PC-3 (cell line): ENCODE data around the gene JTB. TPM values are rescaled to one million over a fixed set of nuclear protein-coding genes. Genes with fewer than 3 reads are reported as not detected.

Source experiments
- ATAC-seq: fragments of 200-7000 bp; cut with Tn5 transposase; 2 replicates; pipeline ENCODE4 v1.9.1; 2020; ENCODE audit warnings: mild to moderate bottlenecking, moderate library complexity
- BruUV-seq: library from RNA; stranded (reverse); fragments of 400-500 nt; replicated peaks from 2 replicates; lab custom pipeline; 2021; lab: Mats Ljungman, UMichigan
- CTCF ChIA-PET: fragments of 300-600 bp; sonication (Branson Sonifier 250); formaldehyde crosslinking; loops from one replicate; lab custom pipeline; 2022; ENCODE audit warnings: antibody characterized with exemption; lab: Charles Lee
- POLR2A ChIA-PET: fragments of 300-600 bp; sonication (Branson Sonifier 250); formaldehyde crosslinking; loops from one replicate; lab custom pipeline; 2022; ENCODE audit warnings: antibody characterized with exemption; ENCODE audit not compliant: unreplicated experiment; lab: Charles Lee
- DNase-seq: peaks from one replicate; pipeline ENCODE4 v3.0.0-alpha.2; 2015
- H2AFZ ChIP-seq: fragments of 300-600 bp; sonication (generic); 2 replicates; pipeline ENCODE4 v1.6.0; 2016; ENCODE audit warnings: antibody characterized with exemption, low read length
- H3F3A ChIP-seq: fragments of 300-600 bp; sonication (generic); one replicate; pipeline ENCODE4 v1.6.0; 2017; ENCODE audit warnings: antibody characterized with exemption, low read length, control low read depth, mild to moderate bottlenecking; ENCODE audit not compliant: unreplicated experiment
- H3K27ac ChIP-seq: fragments of 300-600 bp; sonication (generic); 2 replicates; pipeline ENCODE4 v1.5.1; 2016; ENCODE audit warnings: mild to moderate bottlenecking, low read length
- H3K27me3 ChIP-seq: fragments of 300-600 bp; sonication (generic); 2 replicates; pipeline ENCODE4 v1.6.1; 2016; ENCODE audit warnings: low read length, mixed read lengths
- H3K36me3 ChIP-seq: fragments of 300-600 bp; sonication (generic); 2 replicates; pipeline ENCODE4 v1.6.1; 2016; ENCODE audit warnings: low read depth, mixed run types, low read length, mixed read lengths
- H3K4me1 ChIP-seq: fragments of 300-600 bp; sonication (generic); 2 replicates; pipeline ENCODE4 v1.5.1; 2016; ENCODE audit warnings: low read length; ENCODE audit not compliant: insufficient read depth
- H3K4me2 ChIP-seq: fragments of 300-600 bp; sonication (generic); 2 replicates; pipeline ENCODE4 v1.6.0; 2016; ENCODE audit warnings: low read length
- H3K4me3 ChIP-seq: fragments of 300-600 bp; sonication (generic); 2 replicates; pipeline ENCODE4 v1.5.1; 2016; ENCODE audit warnings: mild to moderate bottlenecking, low read length, mixed read lengths
- H3K79me2 ChIP-seq: fragments of 300-600 bp; sonication (generic); 2 replicates; pipeline ENCODE4 v1.6.1; 2017; ENCODE audit warnings: low read length, mixed read lengths
- H3K9ac ChIP-seq: fragments of 300-600 bp; sonication (generic); 2 replicates; pipeline ENCODE4 v1.6.0; 2016; ENCODE audit warnings: mild to moderate bottlenecking, low read length
- H3K9me2 ChIP-seq: fragments of 300-600 bp; sonication (generic); replicated peaks from 2 replicates; pipeline ENCODE4 v1.6.1; 2016; ENCODE audit warnings: mixed run types, low read length, mixed read lengths
- H3K9me3 ChIP-seq: fragments of 300-600 bp; sonication (generic); 2 replicates; pipeline ENCODE4 v1.6.1; 2016; ENCODE audit warnings: low read length, mixed read lengths
- H4K20me1 ChIP-seq: fragments of 300-600 bp; sonication (generic); 2 replicates; pipeline ENCODE4 v1.6.1; 2016; ENCODE audit warnings: low read length, mixed read lengths
- EZH2 ChIP-seq: fragments of 300-600 bp; sonication (generic); IDR thresholded peaks from one replicate; pipeline ENCODE4 v1.6.1; 2017; ENCODE audit warnings: antibody characterized with exemption, mild to moderate bottlenecking, low read length; ENCODE audit not compliant: unreplicated experiment
- EZH2phosphoT487 ChIP-seq: fragments of 300-600 bp; sonication (generic); IDR thresholded peaks from 2 replicates; pipeline ENCODE4 v1.6.1; 2018; ENCODE audit warnings: mild to moderate bottlenecking, antibody characterized with exemption, low read length, borderline replicate concordance
- intact Hi-C: fragments of 100-400 bp; cut with micrococcal nuclease; formaldehyde crosslinking; loops from 2 replicates; pipeline ENCODE4 v1.9.0; 2023
- total RNA-seq: library from RNA; depleted of rRNA; stranded (reverse); fragments of >200 nt; gene quantifications from 2 replicates; pipeline ENCODE4 v1.2.3, GENCODE V29; 2014
- TF ChIP-seq, protein P1 (sequence below): fragments of 300-600 bp; sonication (generic); conservative IDR thresholded peaks from 2 replicates; pipeline ENCODE4 v1.5.1; 2017; ENCODE audit warnings: antibody characterized with exemption, low read depth, mild to moderate bottlenecking, low read length

JTB gene
- total RNA-seq, 1 experiment from 2014 or later: 377 TPM

DNA sequence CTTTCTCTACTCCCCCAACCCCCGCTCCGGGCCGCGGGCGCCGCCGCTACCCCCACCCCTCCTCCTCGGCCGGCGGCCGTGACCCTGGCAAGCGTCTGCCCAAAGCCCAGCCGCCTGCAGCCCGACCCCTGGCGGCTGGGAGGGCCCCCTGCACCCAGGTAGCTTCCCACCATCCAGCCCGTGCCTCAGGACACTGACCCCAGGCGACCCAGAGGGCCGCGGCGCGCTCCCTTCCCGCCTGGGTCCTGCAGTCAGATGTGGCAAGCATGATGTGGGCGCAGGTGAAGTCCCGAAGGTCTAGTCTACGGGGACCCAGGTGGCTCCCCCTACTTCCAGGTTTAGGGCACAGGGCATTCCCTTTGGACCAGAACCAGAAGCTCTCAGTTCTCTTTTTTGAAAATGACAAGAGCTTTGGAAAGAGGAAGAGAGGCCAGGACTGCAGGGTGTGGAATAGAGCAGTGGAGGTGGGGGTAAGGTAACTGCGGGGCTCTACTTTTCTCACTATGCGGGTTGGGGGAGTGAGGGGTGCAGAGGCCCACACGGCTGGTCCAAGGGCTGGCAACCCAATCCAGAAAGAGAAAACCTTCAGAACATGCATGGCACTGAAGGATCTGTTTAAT, 30.7 kb downstream of the JTB start, which contains the start of gene DENND4B:
Gene DENND4B (minus strand): TSS at position 97 of the 620 bp plus-strand sequence. CDS start 2,344 bp downstream, outside the sequence.
- Histone ChIP-seq H3K36me3 (peaks cover 19% of the 10 kb centered on the region; the same call in 1 of the 2 replicates), H3K4me3 (peak within 1 kb of the TSS; percentile 81), H3K79me2 (peaks cover 23% of the 10 kb centered on the region), H3F3A (no peaks in the 10 kb centered on the region), H3K9me2 (no peaks in the 10 kb centered on the region), H3K4me1 (peaks cover 13% of the 10 kb centered on the region), H4K20me1 (no peaks in the 10 kb centered on the region), H3K4me2 (peak within 1 kb of the TSS; percentile 96), H3K27me3 (no peaks in the 10 kb centered on the region), H2AFZ (peak within 1 kb of the TSS; percentile 86), H3K9me3 (no peaks in the 10 kb centered on the region), H3K9ac (peak within 1 kb of the TSS; percentile 79), H3K27ac (peak within 1 kb of the TSS; percentile 43)
- intact Hi-C loops: loop anchor here (1.0 kb wide), 1 partner anchor 12 kb away; the partner anchor contains the start of gene CRTC2
- POLR2A ChIA-PET: interaction anchor here (0.6 to 1.1 kb wide), 3 partner anchors 23 to 325 kb away, joined by 3 to 15 read pairs (median 11); partner anchors contain the start of gene HAX1
- ATAC-seq (peak; percentile 88), DNase-seq (peak; percentile 86)
- TF ChIP-seq EZH2phosphoT487: no peak
- TF ChIP-seq, protein P1, sequence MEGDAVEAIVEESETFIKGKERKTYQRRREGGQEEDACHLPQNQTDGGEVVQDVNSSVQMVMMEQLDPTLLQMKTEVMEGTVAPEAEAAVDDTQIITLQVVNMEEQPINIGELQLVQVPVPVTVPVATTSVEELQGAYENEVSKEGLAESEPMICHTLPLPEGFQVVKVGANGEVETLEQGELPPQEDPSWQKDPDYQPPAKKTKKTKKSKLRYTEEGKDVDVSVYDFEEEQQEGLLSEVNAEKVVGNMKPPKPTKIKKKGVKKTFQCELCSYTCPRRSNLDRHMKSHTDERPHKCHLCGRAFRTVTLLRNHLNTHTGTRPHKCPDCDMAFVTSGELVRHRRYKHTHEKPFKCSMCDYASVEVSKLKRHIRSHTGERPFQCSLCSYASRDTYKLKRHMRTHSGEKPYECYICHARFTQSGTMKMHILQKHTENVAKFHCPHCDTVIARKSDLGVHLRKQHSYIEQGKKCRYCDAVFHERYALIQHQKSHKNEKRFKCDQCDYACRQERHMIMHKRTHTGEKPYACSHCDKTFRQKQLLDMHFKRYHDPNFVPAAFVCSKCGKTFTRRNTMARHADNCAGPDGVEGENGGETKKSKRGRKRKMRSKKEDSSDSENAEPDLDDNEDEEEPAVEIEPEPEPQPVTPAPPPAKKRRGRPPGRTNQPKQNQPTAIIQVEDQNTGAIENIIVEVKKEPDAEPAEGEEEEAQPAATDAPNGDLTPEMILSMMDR: peak; percentile 90
- CTCF ChIA-PET: interaction anchor here (0.5 to 1.6 kb wide), 10 partner anchors 11 to 127 kb away, joined by 3 to 19 read pairs (median 5); partner anchors contain the start of genes GATAD2B, JTB, RAB13 and SLC39A1
- BruUV-seq: no TSS peak

DNA sequence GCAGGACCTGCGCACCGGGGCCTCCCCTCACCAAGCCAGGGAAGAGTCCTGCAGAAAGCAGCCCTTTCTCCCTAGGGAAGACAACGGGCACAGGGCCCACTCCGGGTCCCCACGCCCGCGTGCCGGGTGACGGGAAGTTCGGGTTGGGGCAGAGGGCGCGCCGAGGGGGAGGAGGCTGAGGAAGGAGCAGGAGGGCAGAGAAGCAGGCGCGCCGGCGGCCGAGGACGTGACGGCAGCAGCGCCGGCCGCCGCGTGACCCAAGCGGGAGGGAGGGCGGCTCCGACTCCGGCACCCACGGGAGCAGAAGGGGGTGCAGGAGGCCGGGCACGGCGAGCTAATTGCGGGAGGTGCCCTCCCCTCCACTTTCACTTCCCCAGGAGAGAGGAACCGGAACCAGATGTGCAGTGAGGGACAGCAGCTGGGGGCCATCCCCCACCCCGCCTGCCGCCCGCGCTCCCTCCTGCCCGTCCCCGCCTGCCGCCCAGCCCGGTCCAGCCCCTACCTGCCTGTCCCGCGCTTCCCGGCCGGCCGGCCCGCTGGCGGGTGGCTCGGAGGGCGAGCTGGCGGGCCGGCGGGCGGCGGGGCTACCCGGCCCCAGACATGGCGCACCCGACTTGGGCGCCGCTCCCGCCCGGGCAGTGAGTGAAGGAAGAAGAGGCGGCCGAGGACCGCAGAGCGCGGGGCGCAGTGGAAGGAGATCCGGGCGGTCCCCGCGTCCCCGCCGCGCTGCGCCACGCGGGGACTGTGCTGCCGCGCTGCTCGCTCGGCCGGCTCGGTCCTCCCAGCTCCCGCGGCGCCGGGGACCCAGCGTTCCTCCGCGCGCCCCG, 31.5 kb downstream of the JTB start:
- Histone ChIP-seq H3K79me2 (peaks cover 23% of the 10 kb centered on the region), H3K36me3 (peaks cover 16% of the 10 kb centered on the region; the same call in 1 of the 2 replicates), H3K9ac (peak overlapping the region; percentile 79), H3K27me3 (no peaks in the 10 kb centered on the region), H3K4me3 (peak overlapping the region; percentile 81), H3K9me3 (no peaks in the 10 kb centered on the region), H3K9me2 (no peaks in the 10 kb centered on the region), H3K4me2 (peak overlapping the region; percentile 96), H2AFZ (peak overlapping the region; percentile 86), H3K27ac (peak overlapping the region; percentile 43), H4K20me1 (no peaks in the 10 kb centered on the region), H3K4me1 (peaks cover 13% of the 10 kb centered on the region), H3F3A (no peaks in the 10 kb centered on the region)
- intact Hi-C loops: loop anchor here (1.0 kb wide), 1 partner anchor 12 kb away; the partner anchor contains the start of gene CRTC2
- DNase-seq (peak; percentile 60), ATAC-seq (peak; percentile 69)
- ChIA-PET POLR2A (interaction anchor here (0.7 to 1.1 kb wide), 2 partner anchors 23 to 326 kb away, joined by 11 to 15 read pairs; partner anchors contain the start of gene HAX1), CTCF (interaction anchor here (0.7 to 1.6 kb wide), 6 partner anchors 12 to 125 kb away, joined by 3 to 19 read pairs (median 6); partner anchors contain the start of genes GATAD2B, JTB and RAB13)
- TF ChIP-seq EZH2 (no peak), EZH2phosphoT487 (no peak)
- TF ChIP-seq, protein P1: no peak
- BruUV-seq: no TSS peak
